Measurements from ENCODE around the gene TRAPPC3. TPM values are rescaled to one million over a fixed set of nuclear protein-coding genes. Genes with fewer than 3 reads are reported as not detected.

Gene TRAPPC3
- total and polyA plus RNA-seq, 2 experiments from 2014 or later: 45.6 to 55.9 TPM

DNA sequence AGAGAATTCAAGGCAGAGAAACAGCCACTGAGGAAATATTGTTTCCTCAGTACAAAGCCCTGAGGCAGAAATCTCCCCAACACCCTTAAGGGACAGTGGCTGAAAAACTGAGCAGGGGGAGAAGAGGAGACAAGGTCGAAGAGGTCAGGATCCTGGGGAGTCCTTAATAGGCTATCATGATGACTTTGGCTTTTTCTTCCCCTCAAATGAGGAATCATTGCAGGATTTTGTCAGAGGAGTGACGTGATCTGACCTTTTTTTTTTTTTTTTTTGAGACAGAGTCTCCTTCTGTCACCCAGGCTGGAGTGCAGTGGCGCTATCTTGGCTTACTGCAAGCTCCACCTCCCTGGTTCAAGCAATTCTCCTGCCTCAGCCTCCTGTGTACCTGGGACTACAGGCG, 16.9 kb upstream of the TRAPPC3 start:
- no peak overlapping the region for H3K4me3 Mint-ChIP-seq
- Histone ChIP-seq H3K79me2 (replicated peaks; ENCODE audit: insufficient read depth) (peaks cover 20% of the 10 kb centered on the region), H2AFZ (no peak overlapping the region), H3K4me3 (no peak overlapping the region), H3K4me1 (ENCODE audit: insufficient read depth) (peaks cover 8% of the 10 kb centered on the region), H3K27me3 (ENCODE audit: insufficient read depth) (no peaks in the 10 kb centered on the region), H3F3A (replicated peaks; ENCODE audit: low read depth) (peaks cover 5% of the 10 kb centered on the region; the same call in 1 of the 2 replicates), H3K27ac (ENCODE audit: low read depth) (no peak overlapping the region), H4K20me1 (replicated peaks; ENCODE audit: insufficient read depth) (peaks cover 13% of the 10 kb centered on the region), H3K4me2 (no peak overlapping the region), H3K36me3 (ENCODE audit: insufficient read depth) (no peaks in the 10 kb centered on the region), H3K9me2 (ENCODE audit: insufficient read depth) (no peaks in the 10 kb centered on the region)
- peaks cover 5% of the 10 kb centered on the region for H3K27me3 Mint-ChIP-seq (ENCODE audit: insufficient read depth, low read depth, poor library complexity)
- peaks cover 6% of the 10 kb centered on the region for H3K36me3 Mint-ChIP-seq (ENCODE audit: low read depth)
- no peak for TF ChIP-seq EZH2phosphoT487 (IDR thresholded peaks at IDR 0.05; ENCODE audit: unreplicated experiment)
- TF ChIP-seq, protein P1, sequence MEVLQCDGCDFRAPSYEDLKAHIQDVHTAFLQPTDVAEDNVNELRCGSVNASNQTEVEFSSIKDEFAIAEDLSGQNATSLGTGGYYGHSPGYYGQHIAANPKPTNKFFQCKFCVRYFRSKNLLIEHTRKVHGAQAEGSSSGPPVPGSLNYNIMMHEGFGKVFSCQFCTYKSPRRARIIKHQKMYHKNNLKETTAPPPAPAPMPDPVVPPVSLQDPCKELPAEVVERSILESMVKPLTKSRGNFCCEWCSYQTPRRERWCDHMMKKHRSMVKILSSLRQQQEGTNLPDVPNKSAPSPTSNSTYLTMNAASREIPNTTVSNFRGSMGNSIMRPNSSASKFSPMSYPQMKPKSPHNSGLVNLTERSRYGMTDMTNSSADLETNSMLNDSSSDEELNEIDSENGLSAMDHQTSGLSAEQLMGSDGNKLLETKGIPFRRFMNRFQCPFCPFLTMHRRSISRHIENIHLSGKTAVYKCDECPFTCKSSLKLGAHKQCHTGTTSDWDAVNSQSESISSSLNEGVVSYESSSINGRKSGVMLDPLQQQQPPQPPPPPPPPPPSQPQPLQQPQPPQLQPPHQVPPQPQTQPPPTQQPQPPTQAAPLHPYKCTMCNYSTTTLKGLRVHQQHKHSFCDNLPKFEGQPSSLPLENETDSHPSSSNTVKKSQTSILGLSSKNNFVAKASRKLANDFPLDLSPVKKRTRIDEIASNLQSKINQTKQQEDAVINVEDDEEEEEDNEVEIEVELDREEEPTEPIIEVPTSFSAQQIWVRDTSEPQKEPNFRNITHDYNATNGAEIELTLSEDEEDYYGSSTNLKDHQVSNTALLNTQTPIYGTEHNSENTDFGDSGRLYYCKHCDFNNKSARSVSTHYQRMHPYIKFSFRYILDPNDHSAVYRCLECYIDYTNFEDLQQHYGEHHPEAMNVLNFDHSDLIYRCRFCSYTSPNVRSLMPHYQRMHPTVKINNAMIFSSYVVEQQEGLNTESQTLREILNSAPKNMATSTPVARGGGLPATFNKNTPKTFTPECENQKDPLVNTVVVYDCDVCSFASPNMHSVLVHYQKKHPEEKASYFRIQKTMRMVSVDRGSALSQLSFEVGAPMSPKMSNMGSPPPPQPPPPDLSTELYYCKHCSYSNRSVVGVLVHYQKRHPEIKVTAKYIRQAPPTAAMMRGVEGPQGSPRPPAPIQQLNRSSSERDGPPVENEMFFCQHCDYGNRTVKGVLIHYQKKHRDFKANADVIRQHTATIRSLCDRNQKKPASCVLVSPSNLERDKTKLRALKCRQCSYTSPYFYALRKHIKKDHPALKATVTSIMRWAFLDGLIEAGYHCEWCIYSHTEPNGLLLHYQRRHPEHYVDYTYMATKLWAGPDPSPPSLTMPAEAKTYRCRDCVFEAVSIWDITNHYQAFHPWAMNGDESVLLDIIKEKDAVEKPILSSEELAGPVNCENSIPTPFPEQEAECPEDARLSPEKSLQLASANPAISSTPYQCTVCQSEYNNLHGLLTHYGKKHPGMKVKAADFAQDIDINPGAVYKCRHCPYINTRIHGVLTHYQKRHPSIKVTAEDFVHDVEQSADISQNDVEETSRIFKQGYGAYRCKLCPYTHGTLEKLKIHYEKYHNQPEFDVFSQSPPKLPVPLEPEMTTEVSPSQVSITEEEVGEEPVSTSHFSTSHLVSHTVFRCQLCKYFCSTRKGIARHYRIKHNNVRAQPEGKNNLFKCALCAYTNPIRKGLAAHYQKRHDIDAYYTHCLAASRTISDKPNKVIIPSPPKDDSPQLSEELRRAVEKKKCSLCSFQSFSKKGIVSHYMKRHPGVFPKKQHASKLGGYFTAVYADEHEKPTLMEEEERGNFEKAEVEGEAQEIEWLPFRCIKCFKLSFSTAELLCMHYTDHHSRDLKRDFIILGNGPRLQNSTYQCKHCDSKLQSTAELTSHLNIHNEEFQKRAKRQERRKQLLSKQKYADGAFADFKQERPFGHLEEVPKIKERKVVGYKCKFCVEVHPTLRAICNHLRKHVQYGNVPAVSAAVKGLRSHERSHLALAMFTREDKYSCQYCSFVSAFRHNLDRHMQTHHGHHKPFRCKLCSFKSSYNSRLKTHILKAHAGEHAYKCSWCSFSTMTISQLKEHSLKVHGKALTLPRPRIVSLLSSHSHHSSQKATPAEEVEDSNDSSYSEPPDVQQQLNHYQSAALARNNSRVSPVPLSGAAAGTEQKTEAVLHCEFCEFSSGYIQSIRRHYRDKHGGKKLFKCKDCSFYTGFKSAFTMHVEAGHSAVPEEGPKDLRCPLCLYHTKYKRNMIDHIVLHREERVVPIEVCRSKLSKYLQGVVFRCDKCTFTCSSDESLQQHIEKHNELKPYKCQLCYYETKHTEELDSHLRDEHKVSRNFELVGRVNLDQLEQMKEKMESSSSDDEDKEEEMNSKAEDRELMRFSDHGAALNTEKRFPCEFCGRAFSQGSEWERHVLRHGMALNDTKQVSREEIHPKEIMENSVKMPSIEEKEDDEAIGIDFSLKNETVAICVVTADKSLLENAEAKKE (CRISPR knock-in tag; IDR thresholded peaks at IDR 0.05): no peak
- ATAC-seq (no peak), DNase-seq (ENCODE audit: low spot score) (no peak)
- H3K9me3 Mint-ChIP-seq: no peaks in the 10 kb centered on the region
- no peak overlapping the region; the same call in 1 of the 2 replicates for H3K27ac Mint-ChIP-seq
- peaks cover 14% of the 10 kb centered on the region for H3K4me1 Mint-ChIP-seq

DNA sequence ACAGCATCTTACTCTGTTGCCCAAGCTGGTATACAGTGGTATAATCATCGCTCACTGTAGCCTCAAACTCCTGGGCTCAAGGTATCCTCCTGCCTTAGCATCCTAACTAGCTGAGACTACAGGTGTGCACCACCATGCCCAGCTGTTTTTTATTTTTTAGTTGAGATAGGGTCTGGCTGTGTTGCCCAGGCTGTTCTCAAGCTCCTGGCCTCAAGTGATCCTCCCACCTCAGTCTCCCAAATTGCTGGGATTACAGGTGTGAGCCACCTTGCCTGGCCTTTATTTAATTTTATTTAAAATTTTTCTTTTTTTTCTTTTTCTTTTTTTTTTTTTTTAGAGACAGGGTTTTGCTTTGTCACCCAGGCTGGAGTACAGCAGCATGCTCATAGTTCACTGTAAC, 15.9 kb upstream of the TRAPPC3 start:
- no peak overlapping the region for H3K4me2 ChIP-seq
- H3F3A ChIP-seq (replicated peaks; ENCODE audit: low read depth): peaks cover 7% of the 10 kb centered on the region; the same call in 1 of the 2 replicates
- H3K27me3 ChIP-seq (ENCODE audit: insufficient read depth): no peaks in the 10 kb centered on the region
- H3K36me3 ChIP-seq (ENCODE audit: insufficient read depth): no peaks in the 10 kb centered on the region
- H2AFZ ChIP-seq: no peak overlapping the region
- Mint-ChIP-seq H3K27me3 (ENCODE audit: insufficient read depth, low read depth, poor library complexity) (peaks cover 8% of the 10 kb centered on the region), H3K9me3 (no peaks in the 10 kb centered on the region), H3K36me3 (ENCODE audit: low read depth) (no peaks in the 10 kb centered on the region; the same call in 1 of the 3 replicates), H3K27ac (no peak overlapping the region), H3K4me1 (peaks cover 20% of the 10 kb centered on the region), H3K4me3 (no peak overlapping the region)
- H3K4me3 ChIP-seq: no peak overlapping the region
- H3K4me1 ChIP-seq (ENCODE audit: insufficient read depth): peaks cover 13% of the 10 kb centered on the region
- H4K20me1 ChIP-seq (replicated peaks; ENCODE audit: insufficient read depth): peaks cover 13% of the 10 kb centered on the region
- peaks cover 20% of the 10 kb centered on the region for H3K79me2 ChIP-seq (replicated peaks; ENCODE audit: insufficient read depth)
- no peak overlapping the region for H3K27ac ChIP-seq (ENCODE audit: low read depth)
- no peak for DNase-seq (ENCODE audit: low spot score)
- no peaks in the 10 kb centered on the region for H3K9me2 ChIP-seq (ENCODE audit: insufficient read depth)
- ATAC-seq: no peak
- no peak for TF ChIP-seq EZH2phosphoT487 (IDR thresholded peaks at IDR 0.05; ENCODE audit: unreplicated experiment)
- no peak for TF ChIP-seq POLR2AphosphoS5 (IDR thresholded peaks at IDR 0.05; ENCODE audit: low read depth)
- no peak for TF ChIP-seq CREB1 (CRISPR knock-in tag; IDR thresholded peaks at IDR 0.05; ENCODE audit: low read depth)
- TF ChIP-seq ZNF114 (CRISPR knock-in tag; IDR thresholded peaks at IDR 0.05): no peak
- TF ChIP-seq, protein P2, sequence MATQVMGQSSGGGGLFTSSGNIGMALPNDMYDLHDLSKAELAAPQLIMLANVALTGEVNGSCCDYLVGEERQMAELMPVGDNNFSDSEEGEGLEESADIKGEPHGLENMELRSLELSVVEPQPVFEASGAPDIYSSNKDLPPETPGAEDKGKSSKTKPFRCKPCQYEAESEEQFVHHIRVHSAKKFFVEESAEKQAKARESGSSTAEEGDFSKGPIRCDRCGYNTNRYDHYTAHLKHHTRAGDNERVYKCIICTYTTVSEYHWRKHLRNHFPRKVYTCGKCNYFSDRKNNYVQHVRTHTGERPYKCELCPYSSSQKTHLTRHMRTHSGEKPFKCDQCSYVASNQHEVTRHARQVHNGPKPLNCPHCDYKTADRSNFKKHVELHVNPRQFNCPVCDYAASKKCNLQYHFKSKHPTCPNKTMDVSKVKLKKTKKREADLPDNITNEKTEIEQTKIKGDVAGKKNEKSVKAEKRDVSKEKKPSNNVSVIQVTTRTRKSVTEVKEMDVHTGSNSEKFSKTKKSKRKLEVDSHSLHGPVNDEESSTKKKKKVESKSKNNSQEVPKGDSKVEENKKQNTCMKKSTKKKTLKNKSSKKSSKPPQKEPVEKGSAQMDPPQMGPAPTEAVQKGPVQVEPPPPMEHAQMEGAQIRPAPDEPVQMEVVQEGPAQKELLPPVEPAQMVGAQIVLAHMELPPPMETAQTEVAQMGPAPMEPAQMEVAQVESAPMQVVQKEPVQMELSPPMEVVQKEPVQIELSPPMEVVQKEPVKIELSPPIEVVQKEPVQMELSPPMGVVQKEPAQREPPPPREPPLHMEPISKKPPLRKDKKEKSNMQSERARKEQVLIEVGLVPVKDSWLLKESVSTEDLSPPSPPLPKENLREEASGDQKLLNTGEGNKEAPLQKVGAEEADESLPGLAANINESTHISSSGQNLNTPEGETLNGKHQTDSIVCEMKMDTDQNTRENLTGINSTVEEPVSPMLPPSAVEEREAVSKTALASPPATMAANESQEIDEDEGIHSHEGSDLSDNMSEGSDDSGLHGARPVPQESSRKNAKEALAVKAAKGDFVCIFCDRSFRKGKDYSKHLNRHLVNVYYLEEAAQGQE (IDR thresholded peaks at IDR 0.05; ENCODE audit: unreplicated experiment): no peak
